Measurements from ENCODE around the gene KRT23. TPM values are rescaled to one million over a fixed set of nuclear protein-coding genes. Genes with fewer than 3 reads are reported as not detected.

The KRT23 gene
- total RNA-seq, 1 donor from 2014 or later: 1.1 TPM

DNA sequence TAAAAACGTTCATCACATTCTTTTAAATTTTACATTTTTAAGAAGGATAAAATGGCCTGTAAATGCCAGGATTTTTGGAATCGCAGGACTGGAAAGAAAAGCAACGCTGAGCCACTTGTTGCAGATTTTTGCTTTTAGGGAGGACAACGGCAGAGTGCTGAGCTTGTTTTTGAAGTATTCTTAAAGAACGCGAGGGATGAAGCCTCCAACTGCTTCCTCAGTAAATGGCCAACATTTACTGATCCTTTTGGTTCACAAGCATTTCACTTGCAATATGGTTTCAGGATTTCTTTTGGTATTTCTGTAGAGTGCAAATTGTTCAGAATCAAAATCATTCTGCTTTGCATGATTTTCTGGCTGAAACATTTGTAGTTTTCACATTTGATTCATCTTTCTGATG lies 2.8 kb upstream of the KRT23 start:
- DNase-seq: no peak

DNA sequence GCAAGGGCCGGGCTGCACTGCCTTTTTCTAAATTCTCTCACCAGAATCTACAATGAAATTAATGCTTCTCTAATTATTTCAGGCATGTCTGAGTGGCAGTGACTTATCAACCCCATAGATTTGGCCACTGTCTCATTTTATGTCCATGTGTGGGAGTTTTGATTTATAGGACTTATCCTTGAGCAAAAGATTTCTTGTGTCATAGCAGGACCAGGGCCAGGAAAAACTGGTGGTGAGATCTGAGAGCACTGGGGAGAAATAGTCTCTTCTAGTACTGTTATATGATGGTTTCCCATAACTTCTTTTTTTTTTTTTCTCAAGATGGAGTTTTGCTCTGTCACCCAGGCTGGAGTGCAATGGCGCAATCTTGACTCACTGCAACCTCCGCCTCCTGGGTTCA lies 1.5 kb upstream of the KRT23 start:
- intact Hi-C loops (cut with DNase I): no loop called here
- TF ChIP-seq, protein P1, sequence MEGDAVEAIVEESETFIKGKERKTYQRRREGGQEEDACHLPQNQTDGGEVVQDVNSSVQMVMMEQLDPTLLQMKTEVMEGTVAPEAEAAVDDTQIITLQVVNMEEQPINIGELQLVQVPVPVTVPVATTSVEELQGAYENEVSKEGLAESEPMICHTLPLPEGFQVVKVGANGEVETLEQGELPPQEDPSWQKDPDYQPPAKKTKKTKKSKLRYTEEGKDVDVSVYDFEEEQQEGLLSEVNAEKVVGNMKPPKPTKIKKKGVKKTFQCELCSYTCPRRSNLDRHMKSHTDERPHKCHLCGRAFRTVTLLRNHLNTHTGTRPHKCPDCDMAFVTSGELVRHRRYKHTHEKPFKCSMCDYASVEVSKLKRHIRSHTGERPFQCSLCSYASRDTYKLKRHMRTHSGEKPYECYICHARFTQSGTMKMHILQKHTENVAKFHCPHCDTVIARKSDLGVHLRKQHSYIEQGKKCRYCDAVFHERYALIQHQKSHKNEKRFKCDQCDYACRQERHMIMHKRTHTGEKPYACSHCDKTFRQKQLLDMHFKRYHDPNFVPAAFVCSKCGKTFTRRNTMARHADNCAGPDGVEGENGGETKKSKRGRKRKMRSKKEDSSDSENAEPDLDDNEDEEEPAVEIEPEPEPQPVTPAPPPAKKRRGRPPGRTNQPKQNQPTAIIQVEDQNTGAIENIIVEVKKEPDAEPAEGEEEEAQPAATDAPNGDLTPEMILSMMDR (IDR thresholded peaks at IDR 0.05): no peak
- H3K4me1 ChIP-seq: no peaks in the 10 kb centered on the region
- H3K27ac ChIP-seq: no peak overlapping the region
- no peaks in the 10 kb centered on the region for H3K27me3 ChIP-seq
- H3K4me3 ChIP-seq: no peak overlapping the region
- H3K36me3 ChIP-seq: no peaks in the 10 kb centered on the region
- H3K9me3 ChIP-seq: no peaks in the 10 kb centered on the region
- DNase-seq (no peak), ATAC-seq (no peak)

More for the DNA sequence above, 2.8 kb upstream of the KRT23 start:
- TF ChIP-seq, protein P1 (IDR thresholded peaks at IDR 0.05): no peak
- H3K4me3 ChIP-seq: no peak overlapping the region
- ATAC-seq: no peak
- intact Hi-C loops (cut with DNase I): no loop called here
- H3K27me3 ChIP-seq: no peaks in the 10 kb centered on the region
- no peaks in the 10 kb centered on the region for H3K9me3 ChIP-seq
- no peaks in the 10 kb centered on the region for H3K36me3 ChIP-seq
- no peak overlapping the region for H3K27ac ChIP-seq
- no peaks in the 10 kb centered on the region for H3K4me1 ChIP-seq

DNA sequence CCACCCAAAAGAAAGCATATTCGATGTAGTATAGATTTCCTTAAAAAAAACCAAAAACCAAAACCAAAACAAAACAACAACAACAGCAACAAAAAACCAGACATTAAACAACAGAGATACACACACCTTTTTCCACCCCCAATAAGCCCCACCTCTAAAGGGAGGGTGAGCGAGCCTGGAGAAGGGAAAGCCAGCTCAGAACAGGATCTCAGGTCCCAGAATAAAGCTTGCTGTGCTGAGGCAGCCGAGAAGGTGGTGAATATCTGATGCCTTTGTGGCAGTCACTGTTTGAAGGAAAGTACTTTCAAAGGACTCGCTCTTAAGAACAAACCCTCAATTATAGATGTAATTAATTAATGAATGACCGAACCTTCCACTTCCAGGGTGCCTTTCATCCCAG lies 470 bp downstream of the KRT23 start:
- ATAC-seq: no peak
- H3K4me3 ChIP-seq: no peak overlapping the region
- no peak overlapping the region for H3K27ac ChIP-seq
- no peaks in the 10 kb centered on the region for H3K4me1 ChIP-seq
- no peaks in the 10 kb centered on the region for H3K9me3 ChIP-seq
- no peaks in the 10 kb centered on the region for H3K36me3 ChIP-seq
- intact Hi-C loops (cut with DNase I): no loop called here
- no peak for DNase-seq
- no peaks in the 10 kb centered on the region for H3K27me3 ChIP-seq
- TF ChIP-seq, protein P1 (IDR thresholded peaks at IDR 0.05): no peak

DNA sequence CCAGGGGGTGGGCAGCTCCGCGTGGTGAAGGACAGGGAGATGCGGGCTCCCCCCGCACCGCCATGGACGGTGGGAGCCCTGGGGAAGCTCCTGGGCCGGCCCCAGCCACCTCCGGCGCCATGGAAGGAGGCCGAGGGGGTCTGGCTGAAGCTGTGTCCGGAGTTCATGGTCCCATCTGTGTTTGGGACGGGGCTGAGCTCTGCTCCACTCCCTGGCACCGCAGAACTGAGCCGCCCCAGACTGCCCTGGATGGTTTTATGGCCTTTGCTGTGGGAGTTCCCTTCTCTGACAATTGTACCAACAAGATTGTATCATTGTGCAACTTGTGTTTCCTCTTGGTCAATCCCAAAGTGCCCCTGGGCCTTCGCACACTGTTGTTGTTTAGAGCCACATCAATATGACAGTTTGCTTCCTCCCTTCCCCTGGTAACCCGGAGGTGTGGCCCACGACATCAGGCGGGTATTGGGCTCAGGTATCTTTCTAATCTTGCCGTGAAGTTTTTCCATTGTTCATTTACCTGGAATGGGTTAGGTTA lies 942 bp downstream of the KRT23 start:
- Histone ChIP-seq H3K4me1 (no peaks in the 10 kb centered on the region), H3K4me3 (no peak overlapping the region), H3K36me3 (no peaks in the 10 kb centered on the region), H3K27ac (no peak overlapping the region), H3K9me3 (no peaks in the 10 kb centered on the region), H3K27me3 (no peaks in the 10 kb centered on the region)
- DNase-seq (no peak), ATAC-seq (peak; percentile 52)
- intact Hi-C loops (cut with DNase I): no loop called here
- TF ChIP-seq, protein P1 (IDR thresholded peaks at IDR 0.05): no peak

DNA sequence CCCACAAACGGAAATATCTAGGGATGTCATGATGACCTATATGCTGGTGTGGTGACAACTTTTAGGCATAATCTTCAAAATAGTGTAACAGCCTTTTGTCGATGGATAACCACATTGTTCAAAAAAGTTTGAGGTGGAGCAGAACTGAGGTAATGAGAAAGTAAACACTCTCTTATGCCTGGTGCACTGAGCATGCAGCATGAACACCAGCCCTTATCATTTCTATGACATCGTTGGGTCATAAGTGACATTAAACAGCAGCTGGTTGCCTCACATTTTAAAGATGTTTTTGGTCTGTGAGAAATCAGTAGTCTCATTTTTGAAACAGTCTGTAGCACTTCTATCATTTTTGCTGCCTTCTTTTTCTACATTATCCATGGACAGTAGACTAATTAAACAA lies 1.8 kb downstream of the KRT23 start:
- DNase-seq (no peak), ATAC-seq (no peak)
- no peak overlapping the region for H3K4me3 ChIP-seq
- no peaks in the 10 kb centered on the region for H3K9me3 ChIP-seq
- TF ChIP-seq, protein P1 (IDR thresholded peaks at IDR 0.05): no peak
- intact Hi-C loops (cut with DNase I): no loop called here
- H3K4me1 ChIP-seq: no peaks in the 10 kb centered on the region
- no peaks in the 10 kb centered on the region for H3K36me3 ChIP-seq
- no peaks in the 10 kb centered on the region for H3K27me3 ChIP-seq
- H3K27ac ChIP-seq: no peak overlapping the region

DNA sequence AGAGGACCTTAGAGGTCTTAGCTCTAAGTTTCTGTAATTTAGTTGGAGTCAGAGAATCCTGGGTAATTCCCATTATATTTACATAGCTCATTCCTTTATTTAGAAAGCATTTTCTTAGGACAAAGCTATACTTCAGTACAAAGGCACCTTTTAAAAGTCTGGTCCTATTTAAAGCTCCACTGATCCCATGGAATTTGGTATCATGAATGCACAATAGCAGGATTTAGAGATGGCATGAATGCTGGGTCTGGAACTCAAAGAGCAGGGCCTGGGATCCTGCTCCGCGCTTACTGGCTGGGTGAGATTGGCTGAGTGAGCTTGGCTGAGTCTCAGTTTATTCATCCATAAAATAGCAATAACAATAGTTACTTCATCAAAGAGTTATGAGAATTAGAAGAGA lies 4.8 kb downstream of the KRT23 start:
- no peaks in the 10 kb centered on the region for H3K36me3 ChIP-seq
- no peaks in the 10 kb centered on the region for H3K9me3 ChIP-seq
- DNase-seq: no peak
- intact Hi-C loops (cut with DNase I): no loop called here
- H3K4me3 ChIP-seq: no peak overlapping the region
- ATAC-seq: no peak
- no peaks in the 10 kb centered on the region for H3K4me1 ChIP-seq
- H3K27ac ChIP-seq: no peak overlapping the region
- H3K27me3 ChIP-seq: no peaks in the 10 kb centered on the region
- TF ChIP-seq, protein P1 (IDR thresholded peaks at IDR 0.05): no peak
